Spleen (tissue), 7 donors: Measurements from ENCODE around the gene SFTPA2.

ENCODE experiments used
- POLR2A ChIP-seq, 3 donors: fragments of 450-650 bp; IDR thresholded peaks; one replicate each; pipeline ENCODE4 v1.5.1; 2017; ENCODE audit warnings: antibody characterized with exemption in 3 of 3, mild to moderate bottlenecking in 1 of 3
- POLR2AphosphoS5 ChIP-seq, 3 donors: sonication (generic); formaldehyde crosslinking; IDR thresholded peaks; one replicate each; pipeline ENCODE4 v1.5.1; 2017; ENCODE audit warnings: antibody characterized with exemption in 3 of 3
- TF ChIP-seq, protein P1 (sequence below), 11 experiments: fragments of 200-600 bp in 7 of 11; fragments of 450-650 bp in 4 of 11; sonication (generic) in 4 of 11; IDR thresholded peaks in 8 of 11; conservative IDR thresholded peaks in 3 of 11; 1 replicate in 7 of 11; 2 replicates in 4 of 11; pipeline versions ENCODE4 v1.4.0 to v1.8.0; 2016 to 2021; ENCODE audit warnings: antibody characterized with exemption in 11 of 11, inconsistent platforms in 4 of 11, mild to moderate bottlenecking in 1 of 11
- donor health status: DM: no; HTN: no; CAD: no; lungs with moderate emphysema.
- donor health status: DM: no; HTN: no; CAD: no.
- donor health status: DM: no; HTN: no; CAD: no.

DNA sequence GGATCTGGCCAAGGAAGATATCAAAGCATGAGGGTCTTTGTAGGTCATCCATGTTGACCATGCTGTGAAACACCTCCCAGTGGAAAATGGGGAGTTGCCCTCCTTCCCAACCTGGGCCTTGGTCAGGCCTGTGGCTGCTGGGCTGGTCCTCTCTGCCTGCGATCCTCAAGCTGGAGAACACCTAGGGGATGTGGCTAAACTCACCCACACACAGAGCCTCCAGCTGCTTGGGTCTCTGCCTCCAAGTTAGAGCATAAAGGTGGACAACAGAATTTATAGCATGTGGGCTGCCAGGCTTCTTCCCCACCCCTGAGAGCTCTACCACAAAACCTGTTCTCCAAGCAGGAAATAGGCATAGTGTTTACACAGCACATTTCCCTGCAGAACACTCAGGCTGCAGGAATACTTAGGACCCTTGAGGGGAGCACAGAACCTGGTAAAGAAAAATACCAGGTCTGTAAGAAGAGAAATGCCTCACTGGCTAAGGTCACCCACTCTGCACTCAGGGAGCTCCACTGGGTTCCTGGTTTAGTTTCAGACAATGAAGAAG lies at the start of gene SFTPA2:
- TF ChIP-seq, protein P1, sequence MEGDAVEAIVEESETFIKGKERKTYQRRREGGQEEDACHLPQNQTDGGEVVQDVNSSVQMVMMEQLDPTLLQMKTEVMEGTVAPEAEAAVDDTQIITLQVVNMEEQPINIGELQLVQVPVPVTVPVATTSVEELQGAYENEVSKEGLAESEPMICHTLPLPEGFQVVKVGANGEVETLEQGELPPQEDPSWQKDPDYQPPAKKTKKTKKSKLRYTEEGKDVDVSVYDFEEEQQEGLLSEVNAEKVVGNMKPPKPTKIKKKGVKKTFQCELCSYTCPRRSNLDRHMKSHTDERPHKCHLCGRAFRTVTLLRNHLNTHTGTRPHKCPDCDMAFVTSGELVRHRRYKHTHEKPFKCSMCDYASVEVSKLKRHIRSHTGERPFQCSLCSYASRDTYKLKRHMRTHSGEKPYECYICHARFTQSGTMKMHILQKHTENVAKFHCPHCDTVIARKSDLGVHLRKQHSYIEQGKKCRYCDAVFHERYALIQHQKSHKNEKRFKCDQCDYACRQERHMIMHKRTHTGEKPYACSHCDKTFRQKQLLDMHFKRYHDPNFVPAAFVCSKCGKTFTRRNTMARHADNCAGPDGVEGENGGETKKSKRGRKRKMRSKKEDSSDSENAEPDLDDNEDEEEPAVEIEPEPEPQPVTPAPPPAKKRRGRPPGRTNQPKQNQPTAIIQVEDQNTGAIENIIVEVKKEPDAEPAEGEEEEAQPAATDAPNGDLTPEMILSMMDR (IDR thresholded peaks at IDR 0.05 in 8 of 11, conservative IDR thresholded peaks at IDR 0.05 in 3 of 11) = no peak
- no peak for TF ChIP-seq POLR2A (IDR thresholded peaks at IDR 0.05)
- no peak for TF ChIP-seq POLR2AphosphoS5 (IDR thresholded peaks at IDR 0.05)
